ENCODE results near the gene TIMM13.
"Not testable (repeated sequence)": the region's sequence is repeated elsewhere in the genome, so short reads cannot be mapped to it uniquely, and the experiment has no call there.

TIMM13 gene

DNA sequence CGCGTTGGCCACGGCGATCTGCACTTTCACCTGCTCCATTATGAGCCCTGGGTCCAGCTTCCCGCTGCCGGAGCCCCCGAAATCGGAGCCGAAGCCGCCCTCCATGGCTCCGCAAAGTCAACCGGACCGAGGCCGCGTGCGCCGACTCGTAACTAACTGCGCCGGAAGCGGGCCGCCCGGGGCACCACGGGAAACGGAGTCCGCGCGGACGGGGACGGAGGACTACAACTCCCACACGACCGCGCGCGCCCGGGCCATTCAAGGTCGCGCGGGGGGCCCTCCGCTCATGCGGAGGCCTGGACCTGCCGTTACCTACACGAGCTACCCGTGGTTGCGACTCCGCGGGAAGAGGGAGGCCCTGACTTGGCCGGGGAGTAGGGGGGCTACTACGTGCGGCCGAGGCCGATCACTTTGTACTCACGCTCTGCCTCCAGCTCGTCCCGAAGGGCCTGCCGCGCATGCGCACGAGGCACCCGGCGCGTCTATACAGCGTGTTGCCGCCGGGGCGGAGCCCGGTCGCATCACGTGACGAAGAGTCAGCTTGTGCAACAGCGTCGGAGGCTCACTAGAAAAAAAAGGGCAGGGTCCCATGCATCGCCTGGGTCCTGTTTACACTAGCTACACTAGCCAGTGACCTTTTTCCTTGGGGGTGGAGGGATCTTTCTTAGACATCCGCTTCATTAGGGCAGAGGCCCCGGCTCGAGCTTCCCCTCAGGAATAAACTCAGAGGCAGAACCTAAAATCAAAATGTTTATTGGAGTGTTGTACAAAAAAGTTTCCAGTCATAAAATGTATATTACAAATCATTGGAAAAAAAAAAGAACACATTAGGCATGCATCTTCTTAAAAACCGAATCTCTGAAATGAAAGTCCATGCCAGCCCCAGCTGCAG lies at the start of gene TIMM13:
Gene TIMM13, minus strand, starts transcription at position 158 of the 892 bp plus-strand sequence. Its CDS starts 53 bp downstream, at position 105.
- DNase-seq = peak; percentile 95

DNA sequence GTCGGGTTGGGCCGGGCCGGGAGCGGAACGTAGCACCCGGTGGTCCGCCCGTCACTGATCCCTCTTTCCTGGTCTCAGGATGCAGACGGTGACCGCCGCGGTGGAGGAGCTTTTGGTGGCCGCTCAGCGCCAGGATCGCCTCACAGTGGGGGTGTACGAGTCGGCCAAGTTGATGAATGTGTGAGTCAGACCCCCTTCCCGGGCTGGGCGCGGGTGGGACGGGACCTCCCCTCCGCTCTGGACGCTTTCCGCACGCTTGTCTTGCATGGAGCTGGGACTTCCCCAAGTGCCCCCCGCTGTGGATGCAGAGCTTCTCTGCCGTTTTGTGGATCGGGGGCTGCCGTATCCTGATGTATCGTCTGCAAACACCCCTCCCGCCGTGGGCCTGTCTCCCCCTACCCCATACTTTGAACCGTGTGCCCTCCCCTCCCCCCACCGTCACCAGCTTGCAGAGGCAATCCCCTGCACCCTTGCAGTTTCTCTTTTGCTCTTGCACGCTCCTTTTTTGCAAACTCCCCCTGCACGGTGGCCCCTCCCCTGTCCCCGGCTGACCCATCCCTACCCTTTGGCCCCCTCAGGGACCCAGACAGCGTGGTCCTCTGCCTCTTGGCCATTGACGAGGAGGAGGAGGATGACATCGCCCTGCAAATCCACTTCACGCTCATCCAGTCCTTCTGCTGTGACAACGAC lies 49.2 kb upstream of the TIMM13 start:
- DNase-seq = peak; percentile 68

DNA sequence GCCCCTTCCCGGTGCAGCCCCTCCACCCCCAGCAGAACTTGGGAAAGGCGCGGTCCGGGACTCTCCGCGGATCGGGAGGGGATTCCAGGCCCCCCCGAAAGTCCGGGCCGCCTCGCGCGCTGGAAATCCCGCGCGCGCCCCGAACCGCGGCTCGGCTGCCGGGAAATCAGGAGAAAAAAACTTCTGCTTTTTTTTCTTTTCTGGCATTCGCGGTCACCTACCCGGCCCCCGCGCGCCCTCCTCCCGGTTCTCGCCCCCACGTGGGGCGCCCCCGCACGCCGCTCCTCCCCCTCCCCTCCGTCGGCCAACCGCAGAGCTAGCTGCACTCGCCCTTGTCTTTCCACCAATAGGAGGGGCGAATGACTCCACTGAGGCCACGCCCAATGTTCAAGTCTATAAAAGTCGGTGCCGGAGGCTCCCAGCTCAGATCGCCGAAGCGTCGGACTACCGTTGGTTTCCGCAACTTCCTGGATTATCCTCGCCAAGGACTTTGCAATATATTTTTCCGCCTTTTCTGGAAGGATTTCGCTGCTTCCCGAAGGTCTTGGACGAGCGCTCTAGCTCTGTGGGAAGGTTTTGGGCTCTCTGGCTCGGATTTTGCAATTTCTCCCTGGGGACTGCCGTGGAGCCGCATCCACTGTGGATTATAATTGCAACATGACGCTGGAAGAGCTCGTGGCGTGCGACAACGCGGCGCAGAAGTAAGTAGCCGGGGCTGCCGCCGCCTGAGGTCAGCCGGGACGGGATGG lies 48.5 kb upstream of the TIMM13 start, which contains the start of gene GADD45B:
Gene GADD45B, plus strand, starts transcription at position 426 of the 749 bp plus-strand sequence. Its CDS starts 232 bp downstream, at position 658.
- peak; percentile 98 for DNase-seq

DNA sequence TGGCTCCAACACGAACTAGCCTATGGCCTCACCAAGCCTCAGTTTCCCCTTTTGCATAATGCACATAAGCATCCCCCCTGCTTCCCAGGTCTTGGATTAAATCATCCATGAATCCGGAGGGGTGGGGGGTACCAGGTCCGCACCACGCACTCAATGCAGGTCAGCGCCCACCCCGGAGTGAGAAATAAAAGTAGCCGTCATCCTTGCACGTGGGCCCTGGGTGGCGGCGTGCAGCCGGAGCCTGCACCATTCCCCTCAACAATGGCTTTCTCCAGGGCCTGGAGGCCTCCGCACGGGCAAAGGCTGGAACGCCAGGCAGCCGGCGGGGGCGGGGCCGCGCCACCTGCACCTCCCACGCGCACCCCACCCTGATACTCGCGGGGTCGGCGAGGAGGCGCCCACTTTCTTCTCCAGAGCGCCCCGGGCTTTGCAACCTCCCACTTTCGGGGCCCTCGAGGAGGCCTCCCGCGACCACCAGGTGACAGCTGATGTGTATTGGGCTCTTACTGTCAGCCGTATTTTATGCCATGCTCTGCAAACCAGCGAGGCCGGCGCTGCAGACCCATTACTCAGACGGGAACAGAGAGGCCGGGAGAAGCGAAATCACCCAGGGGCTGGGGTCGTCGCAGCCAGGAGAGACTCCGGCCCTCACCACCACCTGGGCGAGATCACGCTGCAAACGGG lies 47.8 kb upstream of the TIMM13 start:
- peak; percentile 62 for DNase-seq

DNA sequence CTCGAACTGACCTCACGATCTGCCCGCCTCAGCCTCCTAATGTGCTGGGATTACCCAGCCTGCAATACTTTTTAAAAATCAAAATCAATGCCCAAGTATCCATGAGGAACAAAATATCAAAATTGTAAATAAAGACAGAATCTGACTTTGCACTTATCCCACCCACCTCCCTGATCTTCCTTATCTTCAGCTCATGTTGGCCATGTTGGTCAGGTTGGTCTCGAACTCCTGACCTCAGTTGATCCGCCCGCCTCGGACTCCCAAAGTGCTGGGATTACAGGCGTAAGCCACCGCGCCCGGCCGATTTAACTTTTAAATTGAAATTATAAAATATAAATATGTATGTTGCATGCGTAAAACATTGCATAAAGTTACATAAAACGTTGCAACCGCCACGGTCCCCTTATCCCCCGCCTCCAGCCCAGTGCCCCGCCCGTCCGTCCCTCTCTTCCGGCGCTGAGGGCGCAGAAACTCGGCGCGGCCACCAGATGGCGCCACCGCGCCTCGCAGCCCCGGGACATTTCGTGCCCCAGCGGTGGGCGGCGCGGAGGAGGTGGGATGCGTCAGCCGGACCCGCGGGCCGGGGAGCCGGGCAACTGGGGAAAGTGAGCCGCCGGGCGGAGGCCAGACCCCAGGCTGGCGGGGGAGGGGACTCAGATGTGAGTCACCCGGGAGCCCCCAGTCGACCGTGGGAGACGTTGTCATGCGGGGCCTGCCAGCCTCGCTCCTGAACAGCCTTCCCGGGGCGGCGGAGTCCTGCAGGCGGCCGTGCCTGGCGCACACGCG lies 47.0 kb upstream of the TIMM13 start:
- DNase-seq = peak; percentile 88

DNA sequence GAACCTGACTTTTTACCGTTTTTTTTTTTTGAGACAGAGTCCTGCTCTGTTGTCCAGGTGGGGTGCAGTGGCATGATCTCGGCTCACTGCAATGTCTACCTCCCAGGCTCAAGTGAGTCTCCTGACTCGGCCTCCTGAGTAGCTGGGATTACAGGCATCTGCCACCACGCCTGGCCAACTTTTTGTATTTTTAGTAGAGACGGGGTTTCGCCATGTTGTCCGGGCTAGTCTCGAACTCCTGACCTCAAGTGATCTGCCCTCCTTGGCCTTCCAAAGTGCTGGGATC lies 42.5 kb upstream of the TIMM13 start:
- not testable (repeated sequence) for DNase-seq

DNA sequence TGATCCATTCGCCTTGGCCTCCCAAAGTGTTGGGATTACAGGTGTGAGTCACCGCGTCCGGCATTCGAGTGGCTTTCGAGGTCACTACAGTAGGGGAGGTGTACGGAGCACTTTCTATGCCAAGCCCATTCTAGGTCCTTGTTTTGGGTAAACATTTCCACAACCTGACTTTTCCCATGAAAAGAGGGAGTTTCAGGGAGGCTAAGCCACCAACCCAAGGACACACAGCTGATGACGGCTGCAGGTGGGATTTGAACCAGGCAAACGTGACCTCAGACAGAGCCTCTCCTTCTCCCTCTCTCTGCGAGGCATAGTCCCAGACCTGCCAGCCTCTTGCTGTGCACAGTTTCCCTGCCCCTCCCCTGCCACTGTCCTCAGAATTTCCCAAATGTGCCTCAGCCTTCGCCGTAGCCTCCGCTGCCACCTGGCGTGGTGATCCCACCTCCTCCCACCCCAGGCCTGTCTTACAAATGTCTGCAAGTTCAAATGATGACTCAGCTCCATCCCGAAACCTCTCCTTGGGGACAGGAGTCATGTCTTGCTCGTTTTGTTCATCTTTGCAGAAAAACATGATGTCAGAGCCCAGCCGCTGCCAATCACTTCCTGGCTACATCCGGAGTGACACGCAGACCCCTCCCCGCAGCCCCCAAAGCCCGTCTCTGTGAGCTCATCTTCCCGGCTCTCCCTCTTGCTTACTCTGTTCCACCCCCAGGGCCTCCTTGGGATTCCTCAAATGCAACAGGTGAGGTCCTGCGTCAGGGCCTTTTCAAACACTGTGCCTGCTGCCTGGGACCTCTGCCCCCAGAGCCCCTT lies 41.9 kb upstream of the TIMM13 start:
- no peak for DNase-seq

DNA sequence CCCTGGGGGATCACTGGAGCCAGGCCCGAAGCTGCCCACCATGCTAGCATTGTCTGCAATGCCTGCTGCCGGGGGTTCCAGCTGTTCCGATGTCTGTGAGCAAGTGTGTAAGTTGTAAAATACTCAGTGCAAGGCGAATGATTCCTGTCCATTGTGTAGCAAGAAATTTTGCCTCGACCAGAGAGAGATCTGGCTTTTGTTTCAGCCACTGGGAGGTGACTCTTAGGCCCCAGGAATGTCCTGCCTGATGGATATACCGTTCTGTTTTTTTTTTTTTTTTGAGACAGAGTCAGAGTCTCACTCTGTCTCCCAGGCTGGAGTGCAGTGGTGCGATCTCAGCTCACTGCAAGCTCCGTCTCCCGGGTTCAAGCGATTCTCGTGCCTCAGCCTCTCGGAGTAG lies 41.2 kb upstream of the TIMM13 start:
- no peak for DNase-seq

DNA sequence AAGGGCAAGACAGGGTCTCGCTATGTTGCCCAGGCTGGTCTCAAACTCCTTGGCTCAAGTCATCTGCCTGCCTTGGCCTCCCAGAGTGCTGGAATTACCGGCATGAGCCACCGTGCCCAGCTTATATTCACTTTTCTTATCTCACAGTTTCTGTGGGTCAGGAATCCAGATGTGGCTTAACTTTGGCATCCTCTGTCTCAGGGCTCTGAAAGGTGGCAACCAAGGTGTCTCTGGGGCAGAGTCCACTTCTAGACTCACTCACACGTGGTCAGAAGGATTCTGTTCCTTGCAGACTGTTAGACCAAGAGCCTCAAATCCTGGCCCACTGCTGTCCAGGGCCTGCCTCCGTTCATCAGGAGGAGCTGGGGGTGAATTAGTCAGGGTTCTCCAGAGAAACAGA lies 37.0 kb upstream of the TIMM13 start:
- no peak for DNase-seq

DNA sequence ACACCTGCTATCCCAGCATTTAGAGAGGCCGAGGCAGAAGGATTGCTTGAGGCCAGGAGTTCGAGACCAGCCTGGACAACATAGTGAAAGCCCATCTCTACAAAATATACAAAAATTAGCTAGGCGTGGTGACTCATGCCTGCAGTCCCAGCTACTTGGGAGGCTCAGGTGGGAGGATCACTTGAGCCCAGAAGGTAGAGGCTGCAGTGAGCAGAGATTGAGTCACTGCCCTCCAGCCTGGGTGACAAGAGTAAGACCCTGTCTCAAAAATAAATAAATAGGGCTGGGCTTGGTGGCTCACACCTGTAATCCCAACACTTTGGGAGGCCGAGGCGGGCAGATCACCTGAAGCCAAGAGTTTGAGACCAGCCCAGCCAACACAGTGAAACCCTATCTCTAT lies 36.3 kb upstream of the TIMM13 start:
- not testable (repeated sequence) for DNase-seq

DNA sequence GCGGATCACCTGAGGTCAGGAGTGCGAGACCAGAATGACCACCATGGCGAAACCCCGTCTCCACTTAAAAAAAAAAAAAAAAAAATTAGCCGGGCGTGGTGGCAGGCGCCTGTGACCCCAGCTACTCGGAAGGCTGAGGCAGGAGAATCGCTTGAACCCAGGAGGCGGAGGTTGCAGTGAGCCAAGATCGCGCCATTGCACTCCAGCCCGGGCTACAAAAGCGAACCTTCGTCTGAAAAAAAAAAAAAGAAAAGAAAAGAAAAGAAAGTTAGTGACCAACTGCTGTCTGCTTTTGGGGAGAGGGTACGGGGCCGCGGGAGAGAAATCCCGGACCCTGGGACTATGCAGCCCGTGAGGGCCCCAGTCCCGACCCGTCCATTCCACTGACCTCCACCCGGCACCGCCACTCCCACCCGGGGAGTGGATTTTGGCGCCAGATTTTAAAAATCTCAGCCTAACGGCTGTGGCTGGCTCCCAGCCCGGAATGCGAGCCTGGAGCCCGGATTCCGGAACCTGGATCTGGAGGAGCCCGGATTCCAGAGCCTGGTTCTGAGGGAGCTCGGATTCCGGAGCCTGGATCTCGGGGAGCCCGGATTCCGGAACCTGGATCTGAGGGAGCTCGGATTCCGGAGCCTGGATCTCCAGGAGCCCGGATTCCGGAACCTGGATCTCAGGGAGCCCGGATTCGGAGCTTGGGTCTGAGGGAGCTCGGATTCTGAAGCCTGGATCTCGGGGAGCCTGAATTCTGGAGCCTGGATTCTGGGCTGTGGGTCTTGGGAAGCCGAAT lies 35.4 kb upstream of the TIMM13 start:
- no peak for DNase-seq

DNA sequence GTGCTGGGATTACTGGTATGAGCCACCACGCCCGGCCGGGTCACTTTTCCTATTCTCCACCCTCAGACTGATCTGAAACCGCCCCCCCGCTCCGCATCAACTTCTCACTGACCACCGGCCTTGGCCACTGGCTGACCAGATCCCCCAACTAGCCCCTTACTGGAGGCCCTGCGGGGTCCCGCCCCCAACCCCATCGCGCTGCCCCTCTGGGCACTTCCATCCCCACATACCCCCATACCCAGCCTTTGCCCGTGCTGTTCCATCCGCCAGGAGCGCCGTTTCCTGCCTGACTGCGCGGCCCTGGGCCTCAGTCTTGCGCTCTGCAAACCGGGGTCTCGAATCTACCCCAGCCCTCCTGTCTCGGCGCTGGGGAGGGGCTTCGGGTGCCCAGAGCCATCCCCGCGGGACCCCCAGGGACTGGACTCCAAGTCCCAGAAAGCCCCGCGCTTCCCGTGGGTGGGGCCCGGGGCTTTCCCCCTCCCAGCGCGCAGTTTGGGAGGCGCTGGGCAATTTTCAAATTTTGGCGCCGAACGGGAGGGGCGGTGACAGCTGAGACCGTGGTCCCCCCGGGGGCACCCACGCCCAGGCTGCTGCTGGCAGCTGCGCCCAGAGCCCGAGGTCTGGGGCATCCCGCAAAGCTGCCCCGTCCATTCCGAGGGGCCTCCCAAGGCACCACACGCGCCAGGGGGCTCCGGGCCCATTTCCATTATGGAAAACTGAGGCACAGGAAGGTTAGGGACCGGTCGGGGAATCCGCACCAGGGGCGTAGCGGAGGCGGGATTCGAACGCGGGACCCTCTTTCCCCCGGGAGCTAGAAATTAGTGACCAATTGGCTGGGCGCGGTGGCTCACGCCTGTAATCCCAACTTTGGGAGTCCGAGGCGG lies 34.6 kb upstream of the TIMM13 start:
- peak; percentile 65 for DNase-seq

DNA sequence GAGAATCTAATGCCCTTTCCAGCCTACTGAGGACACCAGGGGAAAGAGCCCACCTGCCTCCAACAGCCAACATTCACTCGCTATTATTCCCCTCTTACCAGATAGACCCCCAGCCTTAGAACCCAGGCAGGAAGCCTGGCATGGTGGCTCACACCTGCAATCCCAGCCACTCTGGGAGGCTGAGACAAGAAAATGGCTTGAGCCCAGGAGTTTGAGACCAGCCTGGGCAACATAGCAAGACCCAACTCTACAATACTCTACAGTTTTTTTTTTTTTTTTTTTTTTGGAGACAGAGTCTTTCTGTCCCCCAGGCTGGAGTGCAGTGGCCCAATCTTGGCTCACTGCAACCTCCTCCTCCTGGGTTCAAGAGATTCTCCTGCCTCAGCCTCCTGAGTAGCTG lies 32.9 kb upstream of the TIMM13 start:
- no peak for DNase-seq

DNA sequence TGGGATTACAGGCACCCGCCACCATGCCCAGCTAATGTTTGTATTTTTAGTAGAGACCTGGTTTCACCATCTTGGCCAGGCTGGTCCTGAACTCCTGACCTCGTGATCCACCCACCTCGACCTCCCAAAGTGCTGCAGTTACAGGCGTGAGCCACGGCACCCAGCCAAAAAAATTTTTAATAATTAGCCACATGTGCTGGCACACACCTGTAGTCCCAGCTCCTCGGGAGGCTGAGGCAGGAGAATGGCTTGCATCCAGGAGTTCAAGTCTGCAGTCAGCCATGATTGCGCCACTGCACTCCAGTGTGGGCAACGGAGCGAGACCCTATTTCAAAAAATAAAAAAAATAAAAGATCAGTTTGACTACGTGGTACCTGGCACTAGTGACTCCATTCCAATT lies 31.4 kb upstream of the TIMM13 start:
- DNase-seq = not testable (repeated sequence)

DNA sequence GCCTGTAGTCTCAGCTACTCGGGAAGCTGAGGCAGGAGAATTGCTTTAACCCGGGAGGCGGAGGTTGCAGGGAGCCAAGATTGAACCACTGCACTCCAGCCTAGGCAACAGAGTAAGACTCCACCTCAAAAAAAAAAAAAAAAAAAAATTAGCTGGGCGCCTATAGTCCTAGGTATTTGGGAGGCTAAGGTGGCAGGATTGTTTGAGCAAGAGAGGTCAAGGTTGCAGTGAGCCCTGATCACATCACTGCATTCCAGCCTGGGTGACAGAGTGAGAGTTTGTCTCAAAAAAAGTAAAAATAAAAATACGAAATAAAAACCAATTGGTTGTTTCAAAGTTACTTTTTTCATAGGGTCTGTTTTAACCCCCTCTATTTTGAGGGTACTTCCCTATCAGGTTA lies 30.7 kb upstream of the TIMM13 start:
- DNase-seq = no peak

DNA sequence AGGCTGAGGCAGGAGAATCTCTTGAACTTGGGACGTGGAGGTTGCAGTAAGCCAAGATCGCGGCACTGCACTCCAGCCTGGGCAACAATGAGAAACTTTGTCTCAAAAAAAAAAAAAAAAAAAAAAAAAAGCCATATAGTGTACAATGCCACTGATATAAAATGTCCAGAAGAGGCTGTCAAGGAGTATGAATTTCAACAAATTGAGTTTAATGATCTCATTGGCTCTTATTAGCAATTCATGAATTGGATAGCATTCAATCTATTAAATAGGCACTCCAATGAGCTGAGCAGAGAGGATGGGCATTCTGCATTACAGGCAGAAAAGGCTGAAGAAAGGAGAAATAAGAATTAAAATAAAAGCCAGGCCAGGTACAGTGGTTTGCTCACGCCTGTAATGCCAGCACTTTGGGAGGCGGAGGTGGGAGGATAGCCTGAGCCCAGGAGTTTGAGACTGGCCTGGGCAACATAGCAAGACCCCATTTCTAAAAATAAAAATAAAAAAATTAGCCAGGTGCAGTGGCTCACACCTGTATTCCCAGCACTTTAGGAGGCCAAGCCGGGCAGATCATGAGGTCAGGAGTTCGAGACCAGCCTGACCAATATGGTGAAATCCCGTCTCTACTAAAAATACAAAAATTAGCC lies 30.1 kb upstream of the TIMM13 start:
- no peak for DNase-seq

DNA sequence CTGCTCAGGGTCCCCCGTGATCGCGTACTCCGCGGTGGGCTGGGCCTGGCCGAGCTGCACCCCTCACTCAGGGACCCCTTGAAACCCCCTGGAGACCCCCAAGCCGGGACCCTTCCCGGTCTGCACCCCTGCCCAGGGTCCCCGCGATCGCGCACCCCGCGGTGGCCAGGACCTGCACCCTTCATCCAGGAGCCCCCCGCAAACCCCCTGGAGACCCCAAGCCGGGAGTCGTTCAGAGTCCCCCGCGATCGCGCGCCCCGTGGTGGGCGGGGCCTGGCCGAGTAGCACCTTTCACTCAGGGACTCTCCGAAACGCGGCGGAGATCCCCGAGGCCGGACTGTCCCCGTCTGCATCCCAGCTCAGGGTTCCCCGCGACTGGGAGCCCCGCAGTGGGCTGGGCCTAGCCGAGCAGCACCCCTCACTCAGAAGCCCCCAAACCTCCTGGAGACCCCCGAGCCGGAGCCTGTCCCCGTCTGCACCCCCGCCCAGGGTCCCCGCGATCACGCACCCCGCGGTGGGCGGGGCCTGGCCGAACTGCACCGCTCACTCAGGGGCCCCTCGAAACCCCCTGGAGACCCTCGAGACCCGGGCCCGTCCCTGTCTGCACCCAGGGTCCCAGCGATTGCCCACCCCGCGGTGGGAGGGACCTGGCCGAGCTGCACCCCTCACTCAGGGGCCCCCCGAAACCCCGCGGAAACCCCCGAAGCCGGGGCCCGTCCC lies 28.6 kb upstream of the TIMM13 start:
- DNase-seq = peak; percentile 63

Measured in CD4-positive, alpha-beta T cell treated with Interleukin-21 for 1 hour (primary cell).